Left ventricle myocardium inferior (tissue), 1 donor: Measurements from ENCODE around the gene STXBP3. TPM values are rescaled to one million over a fixed set of nuclear protein-coding genes. Genes with fewer than 3 reads are reported as not detected.
"Not testable (repeated sequence)": the region's sequence is repeated elsewhere in the genome, so short reads cannot be mapped to it uniquely, and the experiment has no call there.

Experiments
- DNase-seq: peaks from one replicate; pipeline ENCODE4 v3.0.0-alpha.2; 2020
- H3K27ac ChIP-seq: fragments of 200-600 bp; replicated peaks from 2 replicates; pipeline ENCODE4 v1.8.0; 2021
- H3K27me3 ChIP-seq: fragments of 200-600 bp; 2 replicates; pipeline ENCODE4 v1.8.0; 2021; ENCODE audit warnings: low read depth
- H3K36me3 ChIP-seq: fragments of 200-600 bp; 2 replicates; pipeline ENCODE4 v1.8.0; 2021
- H3K4me1 ChIP-seq: fragments of 200-600 bp; 2 replicates; pipeline ENCODE4 v1.8.0; 2021
- H3K4me3 ChIP-seq: fragments of 200-600 bp; 2 replicates; pipeline ENCODE4 v1.8.0; 2021; ENCODE audit warnings: mild to moderate bottlenecking, moderate library complexity
- H3K9me3 ChIP-seq: fragments of 200-600 bp; replicated peaks from 2 replicates; pipeline ENCODE4 v1.8.0; 2021
- intact Hi-C: fragments of 100-400 bp; cut with micrococcal nuclease; formaldehyde crosslinking; loops from one replicate; pipeline ENCODE4 v1.11.0; 2022
- long read RNA-seq: library from polyadenylated mRNA; unstranded; transcript quantifications from one replicate; pipeline ENCODE4 v2.0.0, GENCODE V29; 2021
- total RNA-seq: library from RNA; stranded (reverse); fragmentation: NEBNext Ultra II Directional; extraction: Animal tissue kit (Norgen Biotek cat#: 25700); gene quantifications from one replicate; pipeline ENCODE4 v1.2.1, GENCODE V29; 2021
- TF ChIP-seq, protein P1 (sequence below): fragments of 200-600 bp; IDR thresholded peaks from 2 replicates; pipeline ENCODE4 v1.8.0; 2021; ENCODE audit warnings: antibody characterized with exemption, mild to moderate bottlenecking, borderline replicate concordance
- donor health status: DM: no; HTN: yes; CAD: no; lungs with severe emphysema.

The STXBP3 gene, protein sequence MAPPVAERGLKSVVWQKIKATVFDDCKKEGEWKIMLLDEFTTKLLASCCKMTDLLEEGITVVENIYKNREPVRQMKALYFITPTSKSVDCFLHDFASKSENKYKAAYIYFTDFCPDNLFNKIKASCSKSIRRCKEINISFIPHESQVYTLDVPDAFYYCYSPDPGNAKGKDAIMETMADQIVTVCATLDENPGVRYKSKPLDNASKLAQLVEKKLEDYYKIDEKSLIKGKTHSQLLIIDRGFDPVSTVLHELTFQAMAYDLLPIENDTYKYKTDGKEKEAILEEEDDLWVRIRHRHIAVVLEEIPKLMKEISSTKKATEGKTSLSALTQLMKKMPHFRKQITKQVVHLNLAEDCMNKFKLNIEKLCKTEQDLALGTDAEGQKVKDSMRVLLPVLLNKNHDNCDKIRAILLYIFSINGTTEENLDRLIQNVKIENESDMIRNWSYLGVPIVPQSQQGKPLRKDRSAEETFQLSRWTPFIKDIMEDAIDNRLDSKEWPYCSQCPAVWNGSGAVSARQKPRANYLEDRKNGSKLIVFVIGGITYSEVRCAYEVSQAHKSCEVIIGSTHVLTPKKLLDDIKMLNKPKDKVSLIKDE
- total RNA-seq = 26.8 TPM
- long read RNA-seq, transcript STXBP3-201 (19 exons, 2,478 nt) = major isoform, 54 of 59 reads
- long read RNA-seq, partial matches to known transcripts = 0 of 59 reads
- long read RNA-seq, other reads (novel, unspliced or antisense) = 5 of 59 reads

DNA sequence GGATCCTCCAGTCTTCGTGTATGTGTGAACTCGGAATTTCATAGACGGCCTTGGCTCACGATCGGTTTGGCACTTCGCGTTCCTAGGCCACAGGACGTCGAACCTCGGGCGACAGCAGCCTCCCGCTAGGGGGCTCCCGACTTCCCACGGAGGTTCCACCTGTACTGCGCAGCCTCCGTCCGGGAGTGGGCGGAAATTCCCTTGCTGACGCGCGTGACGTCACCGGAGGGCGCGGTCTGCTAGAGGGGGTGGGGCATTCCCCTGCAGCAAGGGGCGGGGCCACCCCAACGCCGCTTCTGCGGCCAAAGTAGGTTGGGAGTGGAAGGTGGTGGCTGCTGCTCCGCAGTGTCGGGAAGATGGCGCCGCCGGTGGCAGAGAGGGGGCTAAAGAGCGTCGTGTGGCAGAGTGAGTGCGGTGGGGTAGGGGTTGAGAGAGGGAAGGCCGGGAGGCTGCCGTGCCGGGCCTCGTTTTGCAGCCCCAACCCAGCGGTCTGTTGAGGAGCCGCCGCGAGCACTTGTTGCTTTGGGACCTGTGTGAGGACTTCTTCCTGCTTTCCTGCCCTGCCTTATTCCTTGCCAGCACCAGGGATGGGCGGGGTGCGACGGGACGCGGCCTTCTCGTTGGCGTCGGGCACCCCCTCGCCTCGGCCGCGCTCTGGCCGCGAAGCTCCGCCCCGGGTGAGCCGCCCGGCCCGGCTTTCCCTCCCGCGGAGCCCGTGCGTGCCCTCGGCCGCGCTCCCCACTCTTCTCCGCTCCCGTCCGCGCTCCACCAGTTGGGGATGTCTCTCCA, at the start of gene STXBP3:
Gene STXBP3, plus strand, starts transcription at position 293 of the 789 bp plus-strand sequence. Its CDS starts 64 bp downstream, at position 357.
- Histone ChIP-seq H3K27ac (peak within 1 kb of the TSS; percentile 98), H3K4me1 (peaks cover 41% of the 10 kb centered on the region), H3K4me3 (peak within 1 kb of the TSS; percentile 90), H3K36me3 (peaks cover 9% of the 10 kb centered on the region), H3K27me3 (no peaks in the 10 kb centered on the region), H3K9me3 (no peaks in the 10 kb centered on the region)
- peak; percentile 98 for DNase-seq
- intact Hi-C loops = no loop called here
- TF ChIP-seq, protein P1, sequence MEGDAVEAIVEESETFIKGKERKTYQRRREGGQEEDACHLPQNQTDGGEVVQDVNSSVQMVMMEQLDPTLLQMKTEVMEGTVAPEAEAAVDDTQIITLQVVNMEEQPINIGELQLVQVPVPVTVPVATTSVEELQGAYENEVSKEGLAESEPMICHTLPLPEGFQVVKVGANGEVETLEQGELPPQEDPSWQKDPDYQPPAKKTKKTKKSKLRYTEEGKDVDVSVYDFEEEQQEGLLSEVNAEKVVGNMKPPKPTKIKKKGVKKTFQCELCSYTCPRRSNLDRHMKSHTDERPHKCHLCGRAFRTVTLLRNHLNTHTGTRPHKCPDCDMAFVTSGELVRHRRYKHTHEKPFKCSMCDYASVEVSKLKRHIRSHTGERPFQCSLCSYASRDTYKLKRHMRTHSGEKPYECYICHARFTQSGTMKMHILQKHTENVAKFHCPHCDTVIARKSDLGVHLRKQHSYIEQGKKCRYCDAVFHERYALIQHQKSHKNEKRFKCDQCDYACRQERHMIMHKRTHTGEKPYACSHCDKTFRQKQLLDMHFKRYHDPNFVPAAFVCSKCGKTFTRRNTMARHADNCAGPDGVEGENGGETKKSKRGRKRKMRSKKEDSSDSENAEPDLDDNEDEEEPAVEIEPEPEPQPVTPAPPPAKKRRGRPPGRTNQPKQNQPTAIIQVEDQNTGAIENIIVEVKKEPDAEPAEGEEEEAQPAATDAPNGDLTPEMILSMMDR = peak; percentile 97

DNA sequence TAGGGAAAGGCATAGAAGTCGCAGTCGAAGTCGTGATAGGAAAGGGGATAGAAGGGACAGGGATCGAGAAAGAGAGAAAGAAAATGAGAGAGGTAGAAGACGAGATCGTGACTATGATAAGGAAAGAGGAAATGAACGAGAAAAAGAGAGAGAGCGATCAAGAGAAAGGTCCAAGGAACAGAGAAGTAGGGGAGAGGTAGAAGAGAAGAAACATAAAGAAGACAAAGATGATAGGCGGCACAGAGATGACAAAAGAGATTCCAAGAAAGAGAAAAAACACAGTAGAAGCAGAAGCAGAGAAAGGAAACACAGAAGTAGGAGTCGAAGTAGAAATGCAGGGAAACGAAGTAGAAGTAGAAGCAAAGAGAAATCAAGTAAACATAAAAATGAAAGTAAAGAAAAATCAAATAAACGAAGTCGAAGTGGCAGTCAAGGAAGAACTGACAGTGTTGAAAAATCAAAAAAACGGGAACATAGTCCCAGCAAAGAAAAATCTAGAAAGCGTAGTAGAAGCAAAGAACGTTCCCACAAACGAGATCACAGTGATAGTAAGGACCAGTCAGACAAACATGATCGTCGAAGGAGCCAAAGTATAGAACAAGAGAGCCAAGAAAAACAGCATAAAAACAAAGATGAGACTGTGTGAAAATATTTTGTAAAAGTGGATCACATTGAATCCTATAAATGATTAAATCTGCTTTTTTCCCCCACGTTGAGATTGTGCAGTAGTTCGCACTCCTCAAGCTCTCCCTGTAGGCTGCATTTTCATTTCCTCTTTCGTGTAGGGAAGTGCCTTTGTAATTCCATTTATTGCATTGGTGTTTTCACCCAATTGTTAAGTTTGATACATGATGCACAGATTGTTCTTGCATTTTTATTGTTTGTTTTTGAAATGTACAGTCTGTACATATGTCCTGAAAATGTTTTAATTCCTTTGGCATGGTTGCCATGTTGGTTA, 46.8 kb upstream of the STXBP3 start:
- TF ChIP-seq, protein P1 = no peak
- Histone ChIP-seq H3K9me3 (no peaks in the 10 kb centered on the region), H3K27me3 (no peaks in the 10 kb centered on the region), H3K4me3 (no peak overlapping the region), H3K36me3 (peaks cover 64% of the 10 kb centered on the region), H3K27ac (no peak overlapping the region), H3K4me1 (peaks cover 22% of the 10 kb centered on the region)
- no peak for DNase-seq
- intact Hi-C loops = no loop called here

DNA sequence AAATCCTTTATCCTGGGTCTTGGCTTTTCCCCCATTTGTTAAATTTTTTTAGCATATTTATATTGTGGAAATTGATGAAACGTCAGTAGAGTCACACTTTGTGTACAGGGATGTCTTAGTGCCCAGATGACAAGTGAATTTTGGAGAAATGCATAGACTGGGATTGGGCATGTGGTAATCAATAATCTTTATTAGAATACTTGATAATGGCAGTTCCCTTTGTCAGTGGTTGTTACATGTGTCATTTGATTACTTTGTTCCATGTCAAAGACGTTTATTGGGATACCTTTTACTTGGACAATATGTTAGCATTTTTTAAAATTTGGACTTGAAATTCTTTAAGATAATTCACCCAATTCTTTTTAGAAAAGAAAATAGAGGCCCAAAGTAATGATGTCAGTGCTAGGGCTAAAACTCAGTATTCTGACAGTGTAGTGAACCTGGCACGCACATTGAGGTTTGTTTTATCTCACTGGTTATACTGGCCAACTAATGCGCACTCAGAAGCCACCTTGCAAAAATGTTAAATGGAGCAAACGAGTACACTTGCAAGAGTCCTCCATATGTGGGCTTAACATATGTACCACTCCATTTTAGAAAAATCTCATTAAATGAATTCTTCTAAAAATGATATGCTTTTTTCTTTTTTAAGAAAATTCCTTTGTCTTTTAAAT, 45.2 kb upstream of the STXBP3 start:
- Histone ChIP-seq H3K36me3 (peaks cover 56% of the 10 kb centered on the region), H3K4me1 (peaks cover 11% of the 10 kb centered on the region), H3K4me3 (no peak overlapping the region), H3K9me3 (no peaks in the 10 kb centered on the region), H3K27ac (no peak overlapping the region), H3K27me3 (no peaks in the 10 kb centered on the region)
- DNase-seq = no peak
- TF ChIP-seq, protein P1 = no peak
- intact Hi-C loops = no loop called here

DNA sequence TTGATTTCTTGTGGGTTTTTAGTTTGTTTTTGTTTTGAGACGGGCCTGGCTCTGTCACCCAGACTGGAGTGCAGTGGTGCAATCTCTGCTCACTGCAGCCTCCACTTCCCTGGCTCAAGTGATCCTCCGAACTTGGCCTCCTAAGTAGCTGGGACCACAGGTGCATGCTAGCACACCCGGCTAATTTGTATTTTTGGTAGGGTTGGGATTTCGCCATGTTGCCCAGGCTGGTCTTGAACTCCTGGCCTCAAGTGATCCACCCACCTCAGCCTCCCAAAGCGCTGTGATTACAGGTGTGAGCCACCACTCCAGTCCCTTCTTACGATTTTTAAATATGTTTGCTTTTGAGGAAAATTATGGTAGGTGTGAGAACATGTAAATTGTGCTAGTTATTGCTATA, 44.4 kb upstream of the STXBP3 start:
- H3K4me1 ChIP-seq = peaks cover 11% of the 10 kb centered on the region
- H3K27me3 ChIP-seq, H3K27ac ChIP-seq, H3K9me3 ChIP-seq, H3K4me3 ChIP-seq, DNase-seq, intact Hi-C loops: not testable (repeated sequence)
- peaks cover 49% of the 10 kb centered on the region for H3K36me3 ChIP-seq

DNA sequence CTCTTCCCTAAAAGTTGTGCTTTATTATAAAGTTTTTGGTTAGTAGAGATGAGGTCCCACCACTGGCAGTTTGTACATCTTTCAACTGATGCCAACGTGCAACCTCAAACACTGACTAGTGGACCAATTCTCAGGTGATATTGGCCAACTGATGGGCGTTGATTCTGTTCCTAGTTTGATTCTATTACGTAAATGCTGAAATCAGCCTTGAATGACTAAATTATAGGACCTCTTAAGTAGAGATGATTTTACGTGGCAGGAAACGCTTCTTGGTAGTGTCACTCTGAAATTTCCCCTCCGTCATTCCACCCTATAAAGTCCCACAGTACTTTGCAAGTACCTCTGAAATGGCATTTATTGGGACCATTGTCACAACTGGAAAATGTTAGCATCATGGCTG, 42.5 kb upstream of the STXBP3 start:
- Histone ChIP-seq H3K9me3 (no peaks in the 10 kb centered on the region), H3K27ac (no peak overlapping the region), H3K36me3 (peaks cover 31% of the 10 kb centered on the region), H3K27me3 (peaks cover 8% of the 10 kb centered on the region), H3K4me3 (no peak overlapping the region), H3K4me1 (peaks cover 11% of the 10 kb centered on the region)
- TF ChIP-seq, protein P1 = no peak
- no peak for DNase-seq
- intact Hi-C loops = no loop called here
